ENCODE data around the gene MEX3A.
A peak's percentile ranks its signal among the peaks of the same experiment; 100 is the strongest.
"Not testable (repeated sequence)": the region's sequence is repeated elsewhere in the genome, so short reads cannot be mapped to it uniquely, and the experiment has no call there.

MEX3A gene

DNA sequence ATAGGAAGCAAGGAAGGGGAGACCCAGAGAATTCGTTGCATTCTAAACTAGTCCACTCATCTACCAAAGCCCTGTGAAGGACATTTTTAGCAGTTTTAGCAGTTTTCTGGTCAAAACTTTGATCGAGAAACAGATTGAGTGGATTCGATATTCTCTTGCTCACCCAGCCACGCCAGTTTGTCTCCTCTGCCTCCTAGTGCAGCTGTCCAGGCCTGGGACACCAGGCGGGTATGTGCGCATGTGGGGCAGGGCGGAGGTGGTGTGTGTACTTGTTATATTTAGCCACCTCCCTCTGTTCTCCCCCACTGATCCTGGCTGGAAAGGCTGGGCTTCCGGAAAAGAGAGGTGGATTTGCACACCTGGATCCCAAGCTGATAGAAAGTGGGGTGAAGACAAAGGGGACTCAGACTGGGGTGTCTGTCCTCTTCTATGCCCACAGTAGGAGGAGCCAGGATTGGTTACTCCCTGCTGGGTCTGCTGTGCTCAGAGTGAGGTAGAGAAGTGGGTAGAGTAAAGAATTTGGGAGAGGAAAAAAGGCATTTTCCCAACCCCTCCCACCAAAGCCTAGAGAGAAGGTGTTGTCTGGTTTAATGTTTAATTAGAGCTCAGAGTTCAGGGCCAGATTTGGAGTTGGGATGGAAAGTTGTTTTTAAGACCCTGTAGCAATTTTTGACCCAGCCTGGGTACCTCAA lies 36.1 kb upstream of the MEX3A start:
- no peak for DNase-seq

GRCh38 chr1:156117414-156118176 lies 35.3 kb upstream of the MEX3A start:
- no peak for DNase-seq

DNA sequence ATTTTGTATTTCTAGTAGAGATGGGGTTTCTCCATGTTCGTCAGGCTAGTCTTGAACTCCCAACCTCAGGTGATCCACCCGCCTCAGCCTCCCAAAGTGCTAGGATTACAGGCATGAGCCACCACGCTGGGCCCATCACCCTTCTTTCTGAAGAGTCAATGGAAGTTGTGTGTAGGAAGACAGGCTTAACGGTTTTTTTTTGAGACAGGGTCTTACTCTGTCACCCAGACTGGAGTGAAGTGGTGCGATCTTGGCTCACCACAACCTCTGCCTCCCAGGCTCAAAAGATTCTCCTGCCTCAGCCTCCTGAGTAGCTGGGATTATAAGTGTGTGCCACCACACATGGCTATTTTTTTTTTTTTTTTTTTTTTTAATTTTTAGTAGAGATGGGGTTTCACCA lies 34.5 kb upstream of the MEX3A start:
- DNase-seq: not testable (repeated sequence)

GRCh38 chr1:156115514-156116374 lies 33.5 kb upstream of the MEX3A start:
- DNase-seq: peak in 1 of 2 donors; percentile 71

DNA sequence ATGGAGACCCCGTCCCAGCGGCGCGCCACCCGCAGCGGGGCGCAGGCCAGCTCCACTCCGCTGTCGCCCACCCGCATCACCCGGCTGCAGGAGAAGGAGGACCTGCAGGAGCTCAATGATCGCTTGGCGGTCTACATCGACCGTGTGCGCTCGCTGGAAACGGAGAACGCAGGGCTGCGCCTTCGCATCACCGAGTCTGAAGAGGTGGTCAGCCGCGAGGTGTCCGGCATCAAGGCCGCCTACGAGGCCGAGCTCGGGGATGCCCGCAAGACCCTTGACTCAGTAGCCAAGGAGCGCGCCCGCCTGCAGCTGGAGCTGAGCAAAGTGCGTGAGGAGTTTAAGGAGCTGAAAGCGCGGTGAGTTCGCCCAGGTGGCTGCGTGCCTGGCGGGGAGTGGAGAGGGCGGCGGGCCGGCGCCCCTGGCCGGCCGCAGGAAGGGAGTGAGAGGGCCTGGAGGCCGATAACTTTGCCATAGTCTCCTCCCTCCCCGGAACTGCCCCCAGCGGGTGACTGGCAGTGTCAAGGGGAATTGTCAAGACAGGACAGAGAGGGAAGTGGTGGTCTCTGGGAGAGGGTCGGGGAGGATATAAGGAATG lies 32.8 kb upstream of the MEX3A start:
- peak in 1 of 2 donors; percentile 71 for DNase-seq

- DNase-seq: peak; percentile 92 to 98
Measured at GRCh38 chr1:156114101-156114918, 32.0 kb upstream of the MEX3A start, which contains the start of gene LMNA. TSS of gene LMNA (plus strand) at chr1:156114711. CDS start at chr1:156114919, 208 bp downstream.

DNA sequence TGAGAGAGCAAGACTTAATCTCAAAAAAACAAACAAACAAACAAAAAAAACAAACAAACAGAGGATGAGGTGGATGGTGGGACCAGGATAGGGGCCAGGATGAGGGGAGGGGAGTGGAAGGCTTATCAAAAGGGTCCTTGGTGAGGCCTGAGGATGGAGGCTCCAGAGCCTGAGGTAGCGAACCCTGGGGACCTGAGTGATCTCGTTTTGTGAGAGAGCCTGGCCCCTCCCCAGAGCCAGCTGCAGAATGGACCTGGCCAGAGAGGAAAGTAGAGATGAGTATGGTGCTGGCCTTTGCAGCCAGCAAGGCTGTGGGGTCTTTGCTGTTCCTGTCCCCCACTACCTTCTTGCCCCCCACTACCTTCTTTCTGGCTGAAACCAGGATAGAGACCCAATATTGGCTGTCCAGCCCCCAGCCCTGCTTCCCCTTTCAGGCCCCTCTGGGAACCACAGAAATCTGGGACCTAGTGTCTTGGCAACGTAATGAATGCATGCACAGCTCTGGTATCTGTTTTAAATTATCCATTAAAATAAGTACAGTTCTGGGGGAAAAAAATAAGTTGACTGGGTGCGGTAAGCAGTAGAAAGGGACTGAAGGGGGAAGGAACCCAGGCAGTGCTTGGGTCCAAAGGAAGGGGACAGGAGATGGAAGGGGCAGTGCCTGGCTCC lies 31.2 kb upstream of the MEX3A start:
- no peak for DNase-seq

DNA sequence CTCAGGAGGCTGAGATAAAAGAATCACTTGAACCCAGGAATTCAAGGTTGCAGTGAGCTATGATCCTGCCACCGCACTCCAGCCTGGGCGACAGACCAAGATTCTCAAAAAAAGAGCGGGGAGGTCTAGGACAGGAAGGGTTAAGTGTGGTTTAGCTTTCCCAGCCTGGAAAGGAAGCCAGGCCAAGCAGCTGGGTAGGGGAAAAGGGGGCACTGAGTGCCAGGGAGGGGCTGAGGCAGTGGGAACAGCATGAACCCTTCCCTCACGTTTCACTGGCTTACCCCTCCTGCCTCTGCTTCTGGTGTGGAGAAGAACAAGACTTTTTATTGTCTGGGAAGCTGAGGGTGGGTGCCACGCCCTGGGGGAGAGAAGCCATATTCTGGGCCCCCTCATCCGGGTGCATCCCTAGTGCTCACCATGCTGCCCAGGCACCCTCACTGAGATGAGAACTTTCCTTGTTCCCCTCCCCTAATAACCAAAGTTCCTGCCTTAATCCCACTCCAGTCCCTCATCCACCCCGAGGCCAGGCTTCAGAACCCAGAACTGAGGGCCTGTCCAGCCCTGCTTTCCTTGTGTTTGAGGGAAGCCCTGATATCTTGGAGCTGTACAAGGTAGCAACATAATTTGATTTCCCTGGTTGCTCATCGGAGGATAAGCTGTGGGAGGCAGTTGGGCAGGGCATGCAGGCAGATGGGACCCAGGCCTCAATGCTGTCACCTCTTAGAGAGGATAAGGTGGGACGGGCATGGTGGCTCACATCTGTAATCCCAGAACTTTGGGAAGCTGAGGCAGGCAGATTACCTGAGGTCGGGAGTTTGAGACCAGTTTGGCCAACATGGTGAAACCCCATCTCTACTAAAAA lies 30.2 kb upstream of the MEX3A start:
- DNase-seq: no peak

DNA sequence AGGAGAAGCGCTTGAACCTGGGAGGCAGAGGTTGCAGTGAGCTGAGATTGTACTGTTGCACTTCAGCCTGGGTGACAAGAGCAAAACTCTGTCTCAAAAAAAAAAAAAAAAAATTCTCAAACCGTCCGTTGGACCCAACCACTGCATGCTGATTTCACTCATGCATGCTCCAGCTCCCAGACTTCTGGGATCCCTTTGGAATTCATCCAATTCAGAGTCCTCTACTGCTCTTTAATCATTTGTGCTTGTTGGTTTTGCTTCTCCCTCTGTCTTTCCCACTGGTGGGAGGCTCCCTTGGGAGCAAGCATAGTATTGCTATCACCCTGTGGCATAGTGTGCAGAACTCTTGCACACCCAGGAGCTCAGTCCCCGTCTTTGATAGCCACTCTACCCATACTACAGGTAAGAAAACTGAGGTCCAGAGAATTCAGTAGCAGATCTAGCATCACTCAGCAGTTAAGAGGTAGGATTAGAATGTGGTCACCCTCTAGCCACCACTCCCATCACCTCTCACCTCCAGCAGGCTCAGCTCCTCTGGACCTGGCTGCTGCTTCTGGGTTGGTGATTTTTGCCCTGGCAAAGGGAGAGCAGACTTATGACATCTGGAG lies 29.2 kb upstream of the MEX3A start:
- no peak for DNase-seq

GRCh38 chr1:156110252-156110651 lies 28.0 kb upstream of the MEX3A start:
- DNase-seq: no peak

DNA sequence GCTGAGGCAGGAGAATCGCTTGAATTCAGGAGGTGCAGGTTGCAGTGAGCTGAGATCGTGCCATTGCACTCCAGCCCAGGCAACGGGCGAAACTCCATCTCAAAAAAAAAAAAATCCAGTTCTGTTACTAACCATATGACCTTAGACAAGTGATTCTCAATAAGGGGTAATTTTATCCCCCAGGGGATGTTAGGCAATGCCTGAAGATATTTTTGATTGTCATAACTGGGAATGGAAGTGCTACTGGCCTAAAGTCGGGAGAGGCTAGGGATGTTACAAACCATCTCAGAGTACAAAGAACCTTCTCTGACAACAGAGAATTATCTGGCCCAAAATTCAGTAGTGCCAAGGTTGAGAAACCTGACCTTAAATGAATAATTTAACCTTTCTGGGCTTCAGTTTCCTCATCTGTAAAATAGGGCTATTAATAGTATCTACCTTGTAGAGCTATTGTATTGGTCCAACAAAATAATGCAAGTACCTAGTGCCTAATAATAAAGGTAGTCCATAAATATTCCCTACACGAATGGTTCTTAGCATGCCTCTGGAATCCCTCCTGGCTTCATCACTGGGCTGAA lies 26.5 kb upstream of the MEX3A start:
- DNase-seq: no peak

DNA sequence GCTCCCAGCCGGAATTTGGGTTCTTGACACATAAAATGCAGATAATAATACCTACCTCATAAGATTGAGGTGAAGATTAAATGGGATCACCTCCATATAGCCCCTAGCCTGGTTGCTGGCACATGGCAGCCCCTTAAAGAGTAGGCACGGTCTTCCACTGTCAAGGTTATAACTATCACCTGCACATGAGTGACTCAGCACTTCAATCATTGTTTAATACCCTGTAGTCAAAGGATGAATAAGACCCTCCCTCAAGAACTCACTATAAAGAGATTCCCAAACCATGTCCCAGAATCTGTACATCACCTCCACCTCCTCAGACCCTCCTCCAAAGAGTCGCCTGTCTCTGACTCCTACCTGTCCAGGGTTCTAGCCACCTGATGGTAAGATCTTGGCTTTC lies 25.8 kb upstream of the MEX3A start:
- DNase-seq: no peak

GRCh38 chr1:156106624-156107488 lies 24.6 kb upstream of the MEX3A start:
- no peak for DNase-seq

GRCh38 chr1:156104861-156105832 lies 22.9 kb upstream of the MEX3A start:
- DNase-seq: peak in 1 of 2 donors; percentile 34

- peak; percentile 28 to 39 for DNase-seq
Measured at GRCh38 chr1:156104065-156104810, 22.0 kb upstream of the MEX3A start.

- peak in 1 of 2 donors; percentile 27 for DNase-seq
Measured at GRCh38 chr1:156103521-156103947, 21.3 kb upstream of the MEX3A start.
